Activated T-helper 1 cell treated with Interleukin-2 at 50 U/mL for 16 hours (primary cell): ENCODE measurements around the gene PLCZ1.
"Not testable (repeated sequence)": the region's sequence is repeated elsewhere in the genome, so short reads cannot be mapped to it uniquely, and the experiment has no call there.

Source experiments
- DNase-seq: peaks from one replicate; pipeline ENCODE4 v3.0.0-alpha.2; 2020; ENCODE audit warnings: low read depth

PLCZ1 gene

GRCh38 chr12:18700271-18700670 lies 37.5 kb downstream of the PLCZ1 start:
- DNase-seq, result no peak

- no peak for DNase-seq
These were observed 40.7 kb downstream of the PLCZ1 start for GRCh38 chr12:18696971-18697602.

- DNase-seq, result not testable (repeated sequence)
These were observed 43.8 kb downstream of the PLCZ1 start for GRCh38 chr12:18693986-18694385.

GRCh38 chr12:18690653-18691052 lies 47.2 kb downstream of the PLCZ1 start:
- DNase-seq, result no peak

GRCh38 chr12:18689771-18690170 lies 48.0 kb downstream of the PLCZ1 start:
- DNase-seq, result no peak

- DNase-seq, result no peak
These were observed 53.4 kb downstream of the PLCZ1 start for GRCh38 chr12:18684430-18684829.

- DNase-seq, result no peak
These were observed 54.3 kb downstream of the PLCZ1 start for GRCh38 chr12:18683327-18684013.

- DNase-seq, result no peak
These were observed 56.0 kb downstream of the PLCZ1 start for GRCh38 chr12:18681818-18682217.

- DNase-seq, result no peak
These were observed 60.7 kb downstream of the PLCZ1 start for GRCh38 chr12:18676996-18677588.

- DNase-seq, result no peak
These were observed 61.7 kb downstream of the PLCZ1 start for GRCh38 chr12:18676141-18676540.

GRCh38 chr12:18658829-18659228 lies 79.0 kb downstream of the PLCZ1 start:
- no peak for DNase-seq

GRCh38 chr12:18658179-18658578 lies 79.6 kb downstream of the PLCZ1 start:
- DNase-seq, result no peak

- DNase-seq, result no peak
These were observed 82.5 kb downstream of the PLCZ1 start for GRCh38 chr12:18655351-18655750.

- DNase-seq, result no peak
These were observed 84.3 kb downstream of the PLCZ1 start for GRCh38 chr12:18653465-18653864.

- no peak for DNase-seq
These were observed 85.2 kb downstream of the PLCZ1 start for GRCh38 chr12:18652596-18652995.

- no peak for DNase-seq
These were observed 86.3 kb downstream of the PLCZ1 start for GRCh38 chr12:18651525-18651924.

GRCh38 chr12:18646286-18646890 lies 91.4 kb downstream of the PLCZ1 start:
- no peak for DNase-seq

- DNase-seq, result no peak
These were observed 93.2 kb downstream of the PLCZ1 start for GRCh38 chr12:18644564-18644963.

- DNase-seq, result no peak
These were observed 94.1 kb downstream of the PLCZ1 start for GRCh38 chr12:18643681-18644080.

GRCh38 chr12:18640321-18640955 lies 97.4 kb downstream of the PLCZ1 start:
- no peak for DNase-seq

GRCh38 chr12:18634382-18634781 lies 103.4 kb downstream of the PLCZ1 start:
- no peak for DNase-seq
